PC-3 (cell line): ENCODE measurements around the gene MARK2. TPM values are rescaled to one million over a fixed set of nuclear protein-coding genes. Genes with fewer than 3 reads are reported as not detected.

ENCODE experiments used
- ATAC-seq: fragments of 200-7000 bp; cut with Tn5 transposase; 2 replicates; pipeline ENCODE4 v1.9.1; 2020; ENCODE audit warnings: mild to moderate bottlenecking, moderate library complexity
- BruUV-seq: library from RNA; stranded (reverse); fragments of 400-500 nt; replicated peaks from 2 replicates; lab custom pipeline; 2021; lab: Mats Ljungman, UMichigan
- CTCF ChIA-PET: fragments of 300-600 bp; sonication (Branson Sonifier 250); formaldehyde crosslinking; loops from one replicate; lab custom pipeline; 2022; ENCODE audit warnings: antibody characterized with exemption; lab: Charles Lee
- POLR2A ChIA-PET: fragments of 300-600 bp; sonication (Branson Sonifier 250); formaldehyde crosslinking; loops from one replicate; lab custom pipeline; 2022; ENCODE audit warnings: antibody characterized with exemption; ENCODE audit not compliant: unreplicated experiment; lab: Charles Lee
- DNase-seq: peaks from one replicate; pipeline ENCODE4 v3.0.0-alpha.2; 2015
- H2AFZ ChIP-seq: fragments of 300-600 bp; sonication (generic); 2 replicates; pipeline ENCODE4 v1.6.0; 2016; ENCODE audit warnings: antibody characterized with exemption, low read length
- H3F3A ChIP-seq: fragments of 300-600 bp; sonication (generic); one replicate; pipeline ENCODE4 v1.6.0; 2017; ENCODE audit warnings: antibody characterized with exemption, low read length, control low read depth, mild to moderate bottlenecking; ENCODE audit not compliant: unreplicated experiment
- H3K27ac ChIP-seq: fragments of 300-600 bp; sonication (generic); 2 replicates; pipeline ENCODE4 v1.5.1; 2016; ENCODE audit warnings: mild to moderate bottlenecking, low read length
- H3K27me3 ChIP-seq: fragments of 300-600 bp; sonication (generic); 2 replicates; pipeline ENCODE4 v1.6.1; 2016; ENCODE audit warnings: low read length, mixed read lengths
- H3K36me3 ChIP-seq: fragments of 300-600 bp; sonication (generic); 2 replicates; pipeline ENCODE4 v1.6.1; 2016; ENCODE audit warnings: low read depth, mixed run types, low read length, mixed read lengths
- H3K4me1 ChIP-seq: fragments of 300-600 bp; sonication (generic); 2 replicates; pipeline ENCODE4 v1.5.1; 2016; ENCODE audit warnings: low read length; ENCODE audit not compliant: insufficient read depth
- H3K4me2 ChIP-seq: fragments of 300-600 bp; sonication (generic); 2 replicates; pipeline ENCODE4 v1.6.0; 2016; ENCODE audit warnings: low read length
- H3K4me3 ChIP-seq: fragments of 300-600 bp; sonication (generic); 2 replicates; pipeline ENCODE4 v1.5.1; 2016; ENCODE audit warnings: mild to moderate bottlenecking, low read length, mixed read lengths
- H3K79me2 ChIP-seq: fragments of 300-600 bp; sonication (generic); 2 replicates; pipeline ENCODE4 v1.6.1; 2017; ENCODE audit warnings: low read length, mixed read lengths
- H3K9ac ChIP-seq: fragments of 300-600 bp; sonication (generic); 2 replicates; pipeline ENCODE4 v1.6.0; 2016; ENCODE audit warnings: mild to moderate bottlenecking, low read length
- H3K9me2 ChIP-seq: fragments of 300-600 bp; sonication (generic); replicated peaks from 2 replicates; pipeline ENCODE4 v1.6.1; 2016; ENCODE audit warnings: mixed run types, low read length, mixed read lengths
- H3K9me3 ChIP-seq: fragments of 300-600 bp; sonication (generic); 2 replicates; pipeline ENCODE4 v1.6.1; 2016; ENCODE audit warnings: low read length, mixed read lengths
- H4K20me1 ChIP-seq: fragments of 300-600 bp; sonication (generic); 2 replicates; pipeline ENCODE4 v1.6.1; 2016; ENCODE audit warnings: low read length, mixed read lengths
- EZH2 ChIP-seq: fragments of 300-600 bp; sonication (generic); IDR thresholded peaks from one replicate; pipeline ENCODE4 v1.6.1; 2017; ENCODE audit warnings: antibody characterized with exemption, mild to moderate bottlenecking, low read length; ENCODE audit not compliant: unreplicated experiment
- EZH2phosphoT487 ChIP-seq: fragments of 300-600 bp; sonication (generic); IDR thresholded peaks from 2 replicates; pipeline ENCODE4 v1.6.1; 2018; ENCODE audit warnings: mild to moderate bottlenecking, antibody characterized with exemption, low read length, borderline replicate concordance
- intact Hi-C: fragments of 100-400 bp; cut with micrococcal nuclease; formaldehyde crosslinking; loops from 2 replicates; pipeline ENCODE4 v1.9.0; 2023
- total RNA-seq: library from RNA; depleted of rRNA; stranded (reverse); fragments of >200 nt; gene quantifications from 2 replicates; pipeline ENCODE4 v1.2.3, GENCODE V29; 2014
- TF ChIP-seq, protein P1 (sequence below): fragments of 300-600 bp; sonication (generic); conservative IDR thresholded peaks from 2 replicates; pipeline ENCODE4 v1.5.1; 2017; ENCODE audit warnings: antibody characterized with exemption, low read depth, mild to moderate bottlenecking, low read length

Gene MARK2
- total RNA-seq, 1 experiment from 2014 or later = 60.1 TPM

DNA sequence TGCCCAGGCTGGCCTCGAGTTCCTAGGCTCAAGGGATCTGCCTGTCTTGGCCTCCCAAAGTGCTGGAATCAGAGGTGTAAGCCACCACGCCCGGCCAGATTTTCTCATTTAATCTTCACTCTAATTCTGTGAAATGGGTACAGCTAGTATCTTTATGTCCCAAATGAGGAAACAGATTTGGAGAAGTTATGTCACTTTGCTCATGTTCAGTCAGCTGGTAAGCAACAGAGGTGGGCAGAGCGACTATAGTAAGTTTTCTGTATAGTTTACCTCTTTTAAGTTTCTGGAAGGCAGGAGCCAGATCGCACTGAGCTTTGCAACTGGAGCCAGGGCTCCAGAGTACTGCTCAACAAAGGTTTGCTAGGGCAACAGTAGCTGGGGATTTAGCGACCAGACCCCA is 44.9 kb downstream of the MARK2 start:
- Histone ChIP-seq H3K4me2 (no peak overlapping the region), H3F3A (peaks cover 4% of the 10 kb centered on the region), H3K9ac (no peak overlapping the region), H3K27ac (no peak overlapping the region), H3K79me2 (peaks cover 80% of the 10 kb centered on the region), H3K9me3 (no peaks in the 10 kb centered on the region), H3K9me2 (no peaks in the 10 kb centered on the region), H3K4me3 (no peak overlapping the region), H2AFZ (no peak overlapping the region), H3K27me3 (no peaks in the 10 kb centered on the region), H4K20me1 (peaks cover 42% of the 10 kb centered on the region), H3K36me3 (peaks cover under 1% of the 10 kb centered on the region; the same call in 1 of the 2 replicates), H3K4me1 (peaks cover 33% of the 10 kb centered on the region)
- DNase-seq (no peak), ATAC-seq (no peak)
- TF ChIP-seq, protein P1, sequence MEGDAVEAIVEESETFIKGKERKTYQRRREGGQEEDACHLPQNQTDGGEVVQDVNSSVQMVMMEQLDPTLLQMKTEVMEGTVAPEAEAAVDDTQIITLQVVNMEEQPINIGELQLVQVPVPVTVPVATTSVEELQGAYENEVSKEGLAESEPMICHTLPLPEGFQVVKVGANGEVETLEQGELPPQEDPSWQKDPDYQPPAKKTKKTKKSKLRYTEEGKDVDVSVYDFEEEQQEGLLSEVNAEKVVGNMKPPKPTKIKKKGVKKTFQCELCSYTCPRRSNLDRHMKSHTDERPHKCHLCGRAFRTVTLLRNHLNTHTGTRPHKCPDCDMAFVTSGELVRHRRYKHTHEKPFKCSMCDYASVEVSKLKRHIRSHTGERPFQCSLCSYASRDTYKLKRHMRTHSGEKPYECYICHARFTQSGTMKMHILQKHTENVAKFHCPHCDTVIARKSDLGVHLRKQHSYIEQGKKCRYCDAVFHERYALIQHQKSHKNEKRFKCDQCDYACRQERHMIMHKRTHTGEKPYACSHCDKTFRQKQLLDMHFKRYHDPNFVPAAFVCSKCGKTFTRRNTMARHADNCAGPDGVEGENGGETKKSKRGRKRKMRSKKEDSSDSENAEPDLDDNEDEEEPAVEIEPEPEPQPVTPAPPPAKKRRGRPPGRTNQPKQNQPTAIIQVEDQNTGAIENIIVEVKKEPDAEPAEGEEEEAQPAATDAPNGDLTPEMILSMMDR = no peak
- no peak for TF ChIP-seq EZH2phosphoT487
- TF ChIP-seq EZH2 = no peak
- ChIA-PET POLR2A (no interaction called here), CTCF (no interaction called here)
- intact Hi-C loops = no loop called here
- no TSS peak for BruUV-seq

DNA sequence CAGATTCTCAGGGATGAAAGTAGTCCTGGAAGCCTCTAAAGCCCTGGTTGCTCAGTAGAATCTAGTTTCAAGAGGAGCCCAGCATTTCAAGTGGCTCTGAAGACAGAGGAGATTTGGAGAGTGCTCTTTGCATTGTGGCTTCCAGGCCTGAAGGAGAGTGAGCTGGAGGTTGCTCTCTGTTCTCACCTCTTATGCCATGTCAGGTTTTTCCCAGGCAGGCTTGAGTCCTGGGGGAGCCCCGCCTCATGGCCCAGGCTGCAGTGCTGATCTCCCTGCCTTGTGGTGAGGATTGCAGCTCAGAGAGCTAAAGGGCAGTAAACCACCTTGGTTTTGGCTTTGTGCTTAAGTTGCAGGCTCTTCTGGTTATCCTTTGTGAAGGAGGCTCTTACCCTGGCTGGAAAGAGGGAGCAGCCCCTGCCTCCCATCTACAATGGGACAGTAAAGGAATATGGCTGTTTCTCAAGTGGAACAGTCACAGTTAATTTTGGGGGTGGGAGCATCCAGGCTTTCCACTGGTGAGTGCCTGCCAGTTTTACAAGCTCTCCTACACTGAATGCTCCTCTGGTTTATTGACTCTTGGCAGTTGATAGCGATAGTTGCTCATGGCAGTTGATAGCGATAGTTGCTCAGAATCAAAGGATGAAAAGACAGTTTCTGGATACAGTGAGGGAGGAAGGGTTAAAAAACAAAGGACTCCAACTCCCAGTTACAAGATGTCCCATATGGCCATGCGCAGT is 45.5 kb downstream of the MARK2 start:
- Histone ChIP-seq H3K4me1 (peaks cover 35% of the 10 kb centered on the region), H3K9me3 (no peaks in the 10 kb centered on the region), H3K79me2 (peaks cover 81% of the 10 kb centered on the region), H3K27me3 (no peaks in the 10 kb centered on the region), H4K20me1 (peaks cover 45% of the 10 kb centered on the region), H3K36me3 (no peaks in the 10 kb centered on the region), H3K9me2 (no peaks in the 10 kb centered on the region), H3K4me2 (no peak overlapping the region), H3K27ac (no peak overlapping the region), H3K4me3 (no peak overlapping the region), H2AFZ (no peak overlapping the region), H3F3A (peaks cover 4% of the 10 kb centered on the region), H3K9ac (no peak overlapping the region)
- DNase-seq (no peak), ATAC-seq (no peak)
- POLR2A ChIA-PET = no interaction called here
- BruUV-seq = no TSS peak
- TF ChIP-seq, protein P1 = no peak
- TF ChIP-seq EZH2 = no peak
- no peak for TF ChIP-seq EZH2phosphoT487
- intact Hi-C loops = no loop called here
- CTCF ChIA-PET = no interaction called here
